ENCODE data around the gene LAMA1.
"Not testable (repeated sequence)": the region's sequence is repeated elsewhere in the genome, so short reads cannot be mapped to it uniquely, and the experiment has no call there.

The LAMA1 gene

GRCh38 chr18:6949800-6950586, 167.6 kb downstream of the LAMA1 start:
- no peak for DNase-seq (ENCODE audit: low read depth in 2 of 2, low spot score in 1 of 2)

- no peak for DNase-seq (ENCODE audit: low read depth in 2 of 2, low spot score in 1 of 2)
These were observed 169.1 kb downstream of the LAMA1 start for GRCh38 chr18:6948281-6949055.

GRCh38 chr18:6947338-6948030, 170.1 kb downstream of the LAMA1 start:
- no peak for DNase-seq (ENCODE audit: low read depth in 2 of 2, low spot score in 1 of 2)

- no peak for DNase-seq (ENCODE audit: low read depth in 2 of 2, low spot score in 1 of 2)
These were observed 174.5 kb downstream of the LAMA1 start for GRCh38 chr18:6943143-6943542.

GRCh38 chr18:6942742-6943141, 174.9 kb downstream of the LAMA1 start:
- no peak for DNase-seq (ENCODE audit: low read depth in 2 of 2, low spot score in 1 of 2)

- DNase-seq (ENCODE audit: low read depth in 2 of 2, low spot score in 1 of 2) = no peak
These were observed 175.6 kb downstream of the LAMA1 start for GRCh38 chr18:6941996-6942395.

- no peak for DNase-seq (ENCODE audit: low read depth in 2 of 2, low spot score in 1 of 2)
These were observed 177.1 kb downstream of the LAMA1 start for GRCh38 chr18:6940451-6940850.

GRCh38 chr18:6939972-6940371, 177.6 kb downstream of the LAMA1 start:
- DNase-seq (ENCODE audit: low read depth in 2 of 2, low spot score in 1 of 2) = no peak

- DNase-seq (ENCODE audit: low read depth in 2 of 2, low spot score in 1 of 2) = not testable (repeated sequence)
These were observed 179.2 kb downstream of the LAMA1 start for GRCh38 chr18:6938403-6938802.

GRCh38 chr18:6938003-6938402, 179.6 kb downstream of the LAMA1 start:
- no peak for DNase-seq (ENCODE audit: low read depth in 2 of 2, low spot score in 1 of 2)

GRCh38 chr18:6934859-6935258, 182.7 kb downstream of the LAMA1 start:
- no peak for DNase-seq (ENCODE audit: low read depth in 2 of 2, low spot score in 1 of 2)

GRCh38 chr18:6929370-6930102, 188.1 kb downstream of the LAMA1 start:
- no peak for DNase-seq (ENCODE audit: low read depth in 2 of 2, low spot score in 1 of 2)

GRCh38 chr18:6928359-6928758, 189.2 kb downstream of the LAMA1 start:
- no peak for DNase-seq (ENCODE audit: low read depth in 2 of 2, low spot score in 1 of 2)

- DNase-seq (ENCODE audit: low read depth in 2 of 2, low spot score in 1 of 2) = no peak
These were observed 190.4 kb downstream of the LAMA1 start for GRCh38 chr18:6927153-6927552.

GRCh38 chr18:6923220-6923619, 194.4 kb downstream of the LAMA1 start:
- no peak for DNase-seq (ENCODE audit: low read depth in 2 of 2, low spot score in 1 of 2)

GRCh38 chr18:6921571-6921970, 196.0 kb downstream of the LAMA1 start:
- no peak for DNase-seq (ENCODE audit: low read depth in 2 of 2, low spot score in 1 of 2)

GRCh38 chr18:6920099-6920955, 197.3 kb downstream of the LAMA1 start:
- DNase-seq (ENCODE audit: low read depth in 2 of 2, low spot score in 1 of 2) = no peak

- DNase-seq (ENCODE audit: low read depth in 2 of 2, low spot score in 1 of 2) = no peak
These were observed 200.5 kb downstream of the LAMA1 start for GRCh38 chr18:6917072-6917471.

- DNase-seq (ENCODE audit: low read depth in 2 of 2, low spot score in 1 of 2) = no peak
These were observed 216.2 kb downstream of the LAMA1 start for GRCh38 chr18:6901286-6901926.

GRCh38 chr18:6891788-6892187, 225.8 kb downstream of the LAMA1 start:
- DNase-seq (ENCODE audit: low read depth in 2 of 2, low spot score in 1 of 2) = no peak
